Vagina (tissue), 2 donors: ENCODE results near the gene HNRNPUL2. TPM values are rescaled to one million over a fixed set of nuclear protein-coding genes. Genes with fewer than 3 reads are reported as not detected.

Source experiments
- DNase-seq, 2 donors: peaks; one replicate each; pipeline ENCODE4 v3.0.0-alpha.2; 2017; ENCODE audit errors: extremely low spot score in 2 of 2
- H3K27ac ChIP-seq: fragments of 200-600 bp; sonication (generic); one replicate; pipeline ENCODE4 v1.5.1; 2019
- H3K27me3 ChIP-seq: fragments of 200-600 bp; sonication (generic); one replicate; pipeline ENCODE4 v1.5.1; 2019
- H3K36me3 ChIP-seq, 2 donors: fragments of 200-600 bp; sonication (generic); one replicate each; pipeline ENCODE4 v1.5.1; 2017 to 2019
- H3K4me1 ChIP-seq: fragments of 200-600 bp; sonication (generic); one replicate; pipeline ENCODE4 v1.5.1; 2019
- H3K4me3 ChIP-seq, 2 donors: fragments of 200-600 bp; sonication (generic); 1 replicate in 1 of 2; 2 replicates in 1 of 2; pipeline ENCODE4 v1.5.1; 2016 to 2019
- H3K9me3 ChIP-seq: fragments of 200-600 bp; sonication (generic); one replicate; pipeline ENCODE4 v1.5.1; 2019
- CTCF ChIP-seq, 3 experiments: fragments of 450-650 bp in 2 of 3; fragments of 200-600 bp in 1 of 3; sonication (generic) in 1 of 3; IDR thresholded peaks; one replicate each; pipeline ENCODE4 v1.5.1; 2017 to 2019; ENCODE audit warnings: antibody characterized with exemption in 3 of 3, mild to moderate bottlenecking in 2 of 3, moderate library complexity in 2 of 3
- POLR2A ChIP-seq, 2 donors: fragments of 450-650 bp; IDR thresholded peaks; one replicate each; pipeline ENCODE4 v1.6.1; 2017; ENCODE audit warnings: antibody characterized with exemption in 2 of 2, mild to moderate bottlenecking in 2 of 2, moderate library complexity in 2 of 2
- POLR2AphosphoS5 ChIP-seq, 2 donors: sonication (generic); formaldehyde crosslinking; IDR thresholded peaks; one replicate each; pipeline ENCODE4 v1.9.0; 2017; ENCODE audit warnings: antibody characterized with exemption in 2 of 2, mild to moderate bottlenecking in 2 of 2, low read depth in 1 of 2; ENCODE audit not compliant: insufficient read depth in 1 of 2
- intact Hi-C: fragments of 100-400 bp; cut with DNase I; formaldehyde crosslinking; loops from one replicate; pipeline ENCODE4 v1.15.1; 2023
- total RNA-seq: library from RNA; depleted of rRNA; stranded (reverse); fragments of >200 nt; gene quantifications from one replicate; pipeline ENCODE4 v1.2.3, GENCODE V29; 2016

The HNRNPUL2 gene
- total RNA-seq, 1 donor from 2014 or later, result 30.7 TPM

GRCh38 chr11:62719302-62719978 lies 7.8 kb downstream of the HNRNPUL2 start:
- Histone ChIP-seq H3K27me3 (no peaks in the 10 kb centered on the region), H3K9me3 (no peaks in the 10 kb centered on the region), H3K4me1 (peaks cover 15% of the 10 kb centered on the region), H3K4me3 (no peak overlapping the region), H3K36me3 (peaks cover 5 to 94% of the 10 kb centered on the region in 2 donors), H3K27ac (no peak overlapping the region)
- DNase-seq, result no peak
- intact Hi-C loops, result no loop called here
- TF ChIP-seq POLR2A (IDR thresholded peaks at IDR 0.05), result no peak
- no peak for TF ChIP-seq POLR2AphosphoS5 (IDR thresholded peaks at IDR 0.05; ENCODE audit: insufficient read depth in 1 of 2, low read depth in 1 of 2)
- no peak for TF ChIP-seq CTCF (IDR thresholded peaks at IDR 0.05)

GRCh38 chr11:62716816-62717215 lies 10.4 kb downstream of the HNRNPUL2 start:
- no peak for DNase-seq
- Histone ChIP-seq H3K4me1 (no peaks in the 10 kb centered on the region), H3K4me3 (no peak overlapping the region), H3K27ac (no peak overlapping the region), H3K9me3 (no peaks in the 10 kb centered on the region), H3K36me3 (peaks cover 0 to 96% of the 10 kb centered on the region in 2 donors), H3K27me3 (no peaks in the 10 kb centered on the region)
- intact Hi-C loops, result no loop called here
- TF ChIP-seq CTCF (IDR thresholded peaks at IDR 0.05), result no peak
- no peak for TF ChIP-seq POLR2A (IDR thresholded peaks at IDR 0.05)
- TF ChIP-seq POLR2AphosphoS5 (IDR thresholded peaks at IDR 0.05; ENCODE audit: insufficient read depth in 1 of 2, low read depth in 1 of 2), result no peak

GRCh38 chr11:62716206-62716605 lies 11.1 kb downstream of the HNRNPUL2 start:
- H3K4me3 ChIP-seq, result no peak overlapping the region
- intact Hi-C loops, result no loop called here
- H3K27me3 ChIP-seq, result no peaks in the 10 kb centered on the region
- H3K4me1 ChIP-seq, result no peaks in the 10 kb centered on the region
- H3K9me3 ChIP-seq, result no peaks in the 10 kb centered on the region
- H3K27ac ChIP-seq, result no peak overlapping the region
- TF ChIP-seq POLR2AphosphoS5 (IDR thresholded peaks at IDR 0.05; ENCODE audit: insufficient read depth in 1 of 2, low read depth in 1 of 2) (no peak), POLR2A (IDR thresholded peaks at IDR 0.05) (no peak), CTCF (IDR thresholded peaks at IDR 0.05) (no peak)
- DNase-seq, result no peak
- peaks cover 0 to 96% of the 10 kb centered on the region in 2 donors for H3K36me3 ChIP-seq

GRCh38 chr11:62715150-62716130 lies 11.8 kb downstream of the HNRNPUL2 start:
- no peaks in the 10 kb centered on the region for H3K9me3 ChIP-seq
- H3K27ac ChIP-seq, result no peak overlapping the region
- DNase-seq, result no peak
- no peaks in the 10 kb centered on the region for H3K27me3 ChIP-seq
- H3K4me3 ChIP-seq, result no peak overlapping the region
- H3K36me3 ChIP-seq, result peaks cover 0 to 93% of the 10 kb centered on the region in 2 donors
- intact Hi-C loops, result no loop called here
- TF ChIP-seq POLR2AphosphoS5 (IDR thresholded peaks at IDR 0.05; ENCODE audit: insufficient read depth in 1 of 2, low read depth in 1 of 2) (no peak), CTCF (IDR thresholded peaks at IDR 0.05) (no peak), POLR2A (IDR thresholded peaks at IDR 0.05) (no peak)
- H3K4me1 ChIP-seq, result peaks cover 3% of the 10 kb centered on the region
